ENCODE results near the gene TVP23C. TPM values are rescaled to one million over a fixed set of nuclear protein-coding genes. Genes with fewer than 3 reads are reported as not detected.
A peak's percentile ranks its signal among the peaks of the same experiment; 100 is the strongest.
"Not testable (repeated sequence)": the region's sequence is repeated elsewhere in the genome, so short reads cannot be mapped to it uniquely, and the experiment has no call there.

TVP23C gene
- 8.9 and 10.8 TPM in 2 replicates for total RNA-seq

DNA sequence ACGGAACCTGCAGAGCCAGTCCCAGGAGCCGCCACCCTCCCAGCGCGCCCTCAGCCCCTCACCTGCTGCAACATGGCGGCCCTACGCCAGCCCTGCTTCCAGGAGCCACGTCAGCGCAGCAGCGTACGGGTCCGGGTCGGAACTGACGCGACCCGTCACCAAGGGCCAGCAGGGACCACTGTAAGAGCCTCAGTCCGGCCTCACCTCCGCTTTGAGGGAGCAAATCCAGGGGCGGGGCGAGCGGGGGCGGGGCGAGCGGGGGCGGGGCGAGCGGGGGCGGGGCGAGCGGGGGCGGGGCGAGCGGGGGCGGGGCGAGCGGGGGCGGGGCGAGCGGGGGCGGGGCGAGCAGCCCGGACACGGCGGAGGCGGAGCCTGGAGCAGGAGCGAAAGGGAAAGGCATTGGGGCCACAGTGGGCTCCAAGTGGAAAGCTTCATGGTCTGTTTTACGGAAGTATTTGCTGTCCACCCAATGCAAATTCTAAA lies at the start of gene TVP23C:
TSS of gene TVP23C (minus strand) at position 109 of the 483 bp plus-strand sequence. CDS start at position 74, 35 bp downstream.
- Mint-ChIP-seq H3K4me3 (peak within 1 kb of the TSS; percentile 98), H3K27ac (peak within 1 kb of the TSS; percentile 97)
- H3K36me3 Mint-ChIP-seq (ENCODE audit: low read depth); intact Hi-C loops (cut with micrococcal nuclease); H3K27me3 Mint-ChIP-seq (ENCODE audit: insufficient read depth); H3K9me3 Mint-ChIP-seq; H3K4me1 Mint-ChIP-seq (ENCODE audit: low read depth): not testable (repeated sequence)
- peak; percentile 66 for DNase-seq (ENCODE audit: low spot score)

DNA sequence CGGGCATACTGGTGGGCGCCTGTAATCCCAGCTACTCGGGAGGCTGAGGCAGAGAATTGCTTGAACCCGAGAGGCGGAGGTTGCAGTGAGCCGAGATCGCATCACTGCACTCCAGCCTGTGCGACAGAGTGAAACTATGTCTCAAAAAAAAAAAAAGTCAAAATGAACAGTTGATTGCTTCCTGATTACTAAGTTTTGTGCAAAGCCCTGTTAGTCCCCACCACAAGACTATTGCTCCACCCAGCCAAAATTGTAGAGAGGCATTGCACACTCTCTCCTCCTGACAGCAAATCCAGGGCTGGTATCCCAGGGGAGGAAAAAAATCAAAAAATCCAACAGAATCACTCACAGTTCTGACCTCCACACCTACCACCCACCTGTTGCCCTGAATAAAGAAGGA lies 29.7 kb upstream of the TVP23C start:
- H3K9me3 Mint-ChIP-seq; H3K4me3 Mint-ChIP-seq; DNase-seq (ENCODE audit: low spot score); H3K36me3 Mint-ChIP-seq (ENCODE audit: low read depth); H3K27ac Mint-ChIP-seq; intact Hi-C loops (cut with micrococcal nuclease); H3K27me3 Mint-ChIP-seq (ENCODE audit: insufficient read depth): not testable (repeated sequence)
- H3K4me1 Mint-ChIP-seq (ENCODE audit: low read depth), result peaks cover 30% of the 10 kb centered on the region

DNA sequence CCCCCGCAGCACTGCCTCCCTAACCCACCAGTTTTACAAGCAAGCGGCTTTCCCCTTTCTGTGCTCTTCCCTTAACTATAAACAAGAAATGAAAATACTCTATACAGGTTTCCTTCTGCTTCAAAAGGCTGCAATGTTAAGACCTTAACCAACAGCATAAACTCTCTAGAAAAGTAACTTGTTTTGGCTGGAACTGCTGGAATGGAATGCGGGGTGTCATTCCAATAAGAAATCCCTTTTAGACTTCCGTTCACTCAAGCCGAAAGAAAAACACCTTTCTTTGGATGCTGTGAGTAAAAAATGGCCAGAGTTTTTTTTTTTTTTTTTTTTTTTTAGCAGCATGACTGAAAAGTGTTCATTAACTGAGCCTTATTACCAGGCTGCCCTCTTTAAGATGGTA lies 28.7 kb upstream of the TVP23C start:
- DNase-seq (ENCODE audit: low spot score); H3K27ac Mint-ChIP-seq; H3K36me3 Mint-ChIP-seq (ENCODE audit: low read depth); H3K9me3 Mint-ChIP-seq; H3K4me3 Mint-ChIP-seq; intact Hi-C loops (cut with micrococcal nuclease); H3K27me3 Mint-ChIP-seq (ENCODE audit: insufficient read depth): not testable (repeated sequence)
- H3K4me1 Mint-ChIP-seq (ENCODE audit: low read depth), result peaks cover 37% of the 10 kb centered on the region

DNA sequence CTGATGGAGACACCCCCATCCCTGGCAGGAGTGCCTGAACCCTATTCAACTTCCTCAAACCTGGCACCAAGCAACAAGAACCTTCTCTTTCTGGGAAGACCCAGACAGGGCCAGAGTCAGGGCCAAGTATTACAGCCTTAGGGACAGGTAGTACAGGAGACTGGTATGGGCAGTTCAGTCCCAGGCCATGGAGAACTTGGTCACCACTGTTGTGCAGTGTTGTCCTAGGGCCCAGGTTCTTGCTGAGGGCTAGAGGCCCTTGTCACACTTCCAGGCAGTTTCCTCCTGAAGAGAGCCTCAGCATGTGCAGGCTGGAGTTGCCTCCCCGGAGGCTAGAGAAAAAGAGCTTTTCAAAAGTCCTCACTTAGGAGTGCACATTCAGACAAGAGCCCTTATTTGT lies 27.6 kb upstream of the TVP23C start:
- H3K36me3 Mint-ChIP-seq (ENCODE audit: low read depth); H3K4me3 Mint-ChIP-seq; H3K9me3 Mint-ChIP-seq; DNase-seq (ENCODE audit: low spot score); H3K27ac Mint-ChIP-seq; H3K27me3 Mint-ChIP-seq (ENCODE audit: insufficient read depth); intact Hi-C loops (cut with micrococcal nuclease): not testable (repeated sequence)
- H3K4me1 Mint-ChIP-seq (ENCODE audit: low read depth), result peaks cover 45% of the 10 kb centered on the region

DNA sequence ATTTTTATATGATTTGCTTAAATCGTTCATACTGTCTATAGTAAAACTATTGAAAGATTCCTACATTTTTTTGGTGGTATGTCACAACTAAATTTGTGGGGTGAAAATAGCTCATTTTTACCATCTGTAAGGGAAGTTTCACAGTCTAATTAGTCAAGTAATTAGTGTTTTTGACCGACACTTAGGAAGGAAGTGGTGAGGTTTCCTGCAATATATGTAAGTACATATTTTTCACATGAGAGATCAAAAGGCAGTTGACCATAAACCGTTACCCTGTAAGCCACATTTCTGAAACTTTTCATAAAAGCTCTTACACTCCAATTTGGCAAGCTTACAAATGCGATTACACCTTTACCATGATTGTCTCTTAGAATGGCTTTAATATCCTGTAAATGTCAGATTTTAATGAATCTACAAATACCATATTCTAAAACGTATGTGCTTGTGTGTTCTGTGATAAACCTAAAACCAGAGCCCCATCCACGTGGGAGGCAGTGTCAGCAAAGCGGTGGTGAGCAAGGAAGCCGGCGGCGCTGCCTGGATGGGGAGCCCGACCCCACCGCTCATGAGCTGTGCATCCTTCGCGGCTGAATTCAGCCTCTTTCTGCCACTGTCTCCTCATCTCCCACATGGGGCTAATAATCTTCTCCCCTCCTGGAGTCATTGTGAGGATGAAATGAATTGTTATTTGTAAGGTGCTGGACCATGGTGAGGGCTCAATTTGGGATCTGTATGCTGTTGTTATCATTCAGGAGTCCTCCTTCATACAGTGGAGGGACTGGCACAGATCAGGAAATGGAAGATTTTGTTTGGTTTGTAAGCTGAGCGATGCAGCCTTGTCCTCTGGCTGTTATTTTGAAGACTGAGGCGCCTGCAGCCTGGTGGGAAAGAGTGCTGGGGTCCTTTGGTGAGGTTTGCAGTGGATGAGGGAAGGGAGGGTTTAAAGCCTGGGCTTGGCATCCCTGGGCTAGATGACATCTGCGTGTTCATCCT lies 26.6 kb upstream of the TVP23C start:
- H3K36me3 Mint-ChIP-seq (ENCODE audit: low read depth); intact Hi-C loops (cut with micrococcal nuclease); H3K27me3 Mint-ChIP-seq (ENCODE audit: insufficient read depth); H3K9me3 Mint-ChIP-seq: not testable (repeated sequence)
- peak; percentile 2 for DNase-seq (ENCODE audit: low spot score)
- H3K4me1 Mint-ChIP-seq (ENCODE audit: low read depth), result peaks cover 45% of the 10 kb centered on the region
- H3K4me3 Mint-ChIP-seq, result peak overlapping the region; percentile 6
- peak overlapping the region; percentile 35 for H3K27ac Mint-ChIP-seq

DNA sequence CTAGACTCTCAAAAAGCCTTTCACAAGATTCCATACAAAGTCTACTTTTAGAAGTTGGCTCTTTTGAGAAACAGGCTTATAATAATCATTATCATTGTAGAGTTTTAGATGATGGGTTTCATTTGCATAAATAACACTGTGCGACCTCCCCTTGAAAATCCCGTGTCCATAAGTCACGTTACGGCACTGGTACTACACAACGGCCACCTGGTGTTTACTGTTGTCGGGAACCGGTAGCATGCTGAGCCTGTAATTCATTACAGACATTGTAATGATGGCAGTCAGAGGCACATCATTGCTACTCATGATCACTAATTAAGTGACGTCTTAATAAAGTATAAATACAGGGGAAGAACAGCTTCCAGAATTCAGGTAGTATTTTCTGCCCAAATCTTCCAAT lies 24.7 kb upstream of the TVP23C start:
- H3K4me3 Mint-ChIP-seq; intact Hi-C loops (cut with micrococcal nuclease); H3K27ac Mint-ChIP-seq; H3K36me3 Mint-ChIP-seq (ENCODE audit: low read depth); H3K9me3 Mint-ChIP-seq; DNase-seq (ENCODE audit: low spot score); H3K27me3 Mint-ChIP-seq (ENCODE audit: insufficient read depth): not testable (repeated sequence)
- H3K4me1 Mint-ChIP-seq (ENCODE audit: low read depth), result peaks cover 45% of the 10 kb centered on the region

DNA sequence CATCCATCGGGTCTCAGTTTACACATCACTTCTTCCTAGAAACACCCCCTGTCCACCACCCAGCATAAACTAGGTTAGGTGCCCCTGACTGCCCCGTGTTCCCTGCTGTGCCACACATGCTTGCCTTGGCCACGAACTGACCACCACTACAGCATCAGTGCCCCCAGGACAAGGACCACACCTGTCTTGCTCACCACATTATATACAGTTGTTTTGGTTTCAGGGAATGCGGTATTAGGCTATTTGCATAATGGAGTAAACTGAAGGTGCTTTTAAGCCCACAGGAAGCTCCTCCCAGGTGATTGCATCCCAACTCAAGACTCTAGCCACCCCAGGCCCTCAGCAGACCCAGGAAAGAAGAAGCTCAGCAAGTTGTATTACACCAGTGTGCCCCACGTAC lies 20.0 kb upstream of the TVP23C start:
- DNase-seq (ENCODE audit: low spot score); H3K27me3 Mint-ChIP-seq (ENCODE audit: insufficient read depth); H3K4me3 Mint-ChIP-seq; H3K9me3 Mint-ChIP-seq; H3K27ac Mint-ChIP-seq; intact Hi-C loops (cut with micrococcal nuclease): not testable (repeated sequence)
- Mint-ChIP-seq H3K4me1 (ENCODE audit: low read depth) (peaks cover 18% of the 10 kb centered on the region), H3K36me3 (ENCODE audit: low read depth) (peaks cover 11% of the 10 kb centered on the region)

DNA sequence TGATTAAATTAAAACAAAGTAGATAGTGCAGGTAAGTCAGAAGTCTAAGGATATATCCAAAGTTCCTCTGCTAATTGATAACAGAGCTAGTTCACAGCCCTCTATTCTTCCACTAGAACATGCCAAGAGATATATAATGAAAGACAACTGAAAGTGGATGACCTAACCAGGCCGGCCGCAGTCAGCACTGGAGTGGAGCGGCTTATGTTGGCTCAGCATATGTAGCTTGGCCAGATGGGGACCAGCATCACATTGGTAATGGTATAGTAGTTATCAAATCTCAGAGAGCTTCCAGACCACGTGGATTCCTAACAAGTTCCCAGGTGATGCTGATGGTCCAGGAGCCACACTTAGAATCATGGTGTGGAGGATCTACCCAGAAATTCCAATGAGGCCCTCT lies 18.2 kb upstream of the TVP23C start:
- H3K4me1 Mint-ChIP-seq (ENCODE audit: low read depth); H3K36me3 Mint-ChIP-seq (ENCODE audit: low read depth); H3K9me3 Mint-ChIP-seq; H3K4me3 Mint-ChIP-seq; H3K27me3 Mint-ChIP-seq (ENCODE audit: insufficient read depth); intact Hi-C loops (cut with micrococcal nuclease); DNase-seq (ENCODE audit: low spot score); H3K27ac Mint-ChIP-seq: not testable (repeated sequence)

DNA sequence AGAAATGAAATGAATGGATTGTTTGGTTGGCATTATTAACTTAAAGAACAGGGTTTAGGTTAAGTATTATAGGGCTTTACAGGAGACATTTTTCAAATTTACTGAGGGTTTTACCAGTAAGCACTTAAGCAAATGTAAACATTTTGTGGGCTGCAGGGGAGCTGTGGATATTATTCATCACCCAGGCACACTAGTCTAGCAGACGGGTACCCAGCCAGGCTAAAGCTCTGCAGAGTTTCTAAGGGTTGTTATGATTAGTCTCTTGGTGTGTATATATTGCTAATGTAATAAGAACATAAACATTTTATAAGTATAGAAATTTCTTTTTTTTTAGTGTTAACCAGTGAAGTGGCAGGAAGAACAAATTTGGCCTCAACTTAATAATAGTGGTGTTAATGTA lies 13.6 kb upstream of the TVP23C start:
- H3K27ac Mint-ChIP-seq; H3K4me3 Mint-ChIP-seq; H3K36me3 Mint-ChIP-seq (ENCODE audit: low read depth); intact Hi-C loops (cut with micrococcal nuclease); DNase-seq (ENCODE audit: low spot score); H3K9me3 Mint-ChIP-seq; H3K4me1 Mint-ChIP-seq (ENCODE audit: low read depth): not testable (repeated sequence)
- peaks cover 14% of the 10 kb centered on the region for H3K27me3 Mint-ChIP-seq (ENCODE audit: insufficient read depth)

DNA sequence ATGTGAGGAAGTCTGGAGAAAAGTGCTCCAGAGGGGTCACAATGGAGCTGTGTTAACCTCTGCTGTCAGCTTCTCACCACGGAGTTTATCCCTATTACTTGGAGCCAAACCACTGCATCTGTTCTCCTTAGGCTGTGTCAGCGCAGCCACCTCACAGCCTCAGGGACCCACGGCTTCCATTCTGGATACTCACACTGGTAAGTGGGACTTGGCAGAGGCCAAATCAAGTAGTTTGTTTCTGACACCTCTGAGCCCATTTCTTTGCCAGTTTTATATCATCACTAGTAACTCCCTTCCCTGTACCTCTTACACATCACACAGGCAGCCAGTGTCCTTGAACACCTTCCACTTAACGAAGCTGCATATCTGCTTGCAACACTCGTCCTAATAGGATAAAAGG lies 11.4 kb upstream of the TVP23C start:
- H3K9me3 Mint-ChIP-seq; H3K27me3 Mint-ChIP-seq (ENCODE audit: insufficient read depth); H3K4me3 Mint-ChIP-seq; intact Hi-C loops (cut with micrococcal nuclease); H3K36me3 Mint-ChIP-seq (ENCODE audit: low read depth); DNase-seq (ENCODE audit: low spot score); H3K27ac Mint-ChIP-seq; H3K4me1 Mint-ChIP-seq (ENCODE audit: low read depth): not testable (repeated sequence)

DNA sequence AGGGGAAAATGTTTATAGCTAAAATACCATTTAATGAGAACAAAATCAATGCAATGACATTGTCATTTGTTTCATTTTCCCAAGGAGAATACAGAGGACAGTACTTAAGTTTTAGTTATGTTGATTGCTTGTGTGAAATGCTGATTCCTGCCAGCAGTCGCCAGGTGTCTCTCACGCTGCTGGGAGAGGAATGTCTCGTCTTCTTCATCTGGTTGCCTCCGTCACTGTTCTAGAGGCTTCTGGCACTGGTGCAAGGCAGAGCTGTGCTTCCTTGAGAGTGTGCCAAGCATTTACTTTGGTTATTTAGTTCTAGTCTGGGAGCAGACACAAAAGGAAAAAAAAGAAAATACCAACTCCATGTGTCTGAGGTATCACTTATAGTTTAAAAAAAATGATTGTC lies 10.6 kb upstream of the TVP23C start:
- H3K27ac Mint-ChIP-seq; H3K9me3 Mint-ChIP-seq; H3K36me3 Mint-ChIP-seq (ENCODE audit: low read depth); H3K27me3 Mint-ChIP-seq (ENCODE audit: insufficient read depth); DNase-seq (ENCODE audit: low spot score); intact Hi-C loops (cut with micrococcal nuclease); H3K4me1 Mint-ChIP-seq (ENCODE audit: low read depth); H3K4me3 Mint-ChIP-seq: not testable (repeated sequence)

DNA sequence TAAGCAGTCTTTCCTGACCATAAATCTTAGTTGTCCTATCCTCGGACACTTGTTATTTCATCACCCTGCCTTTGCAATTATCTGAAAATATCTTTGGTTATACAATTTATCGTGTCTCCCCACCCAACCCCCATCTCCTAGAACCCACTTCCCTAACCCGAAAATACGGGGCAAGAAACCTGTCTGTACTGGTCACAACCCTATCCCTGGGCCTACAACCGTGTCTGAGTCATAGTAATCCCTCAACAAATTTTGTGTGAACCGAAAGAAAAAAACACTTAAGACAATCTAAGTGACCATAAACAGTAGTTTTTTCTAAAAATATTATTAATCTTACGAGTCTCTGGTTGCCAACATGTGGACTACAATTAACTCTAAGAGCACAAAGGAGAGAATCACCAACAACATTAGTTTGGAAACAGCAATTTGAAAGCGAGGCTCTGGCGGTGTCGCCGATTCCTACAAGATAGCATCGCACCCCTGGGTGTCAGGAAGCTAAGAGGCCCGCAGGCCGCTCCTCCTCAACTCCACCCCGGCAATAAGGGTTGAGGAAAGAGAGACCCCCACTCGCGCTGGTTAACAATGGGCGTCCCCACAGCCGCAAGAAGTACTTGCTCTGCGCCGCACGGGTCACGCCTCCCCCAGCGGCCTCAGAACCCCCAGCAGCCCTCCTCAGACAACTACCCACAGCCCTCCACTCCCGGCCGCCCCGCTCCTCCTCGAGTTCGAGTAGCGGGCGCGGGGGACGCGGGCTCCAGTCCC lies 489 bp downstream of the TVP23C start:
- not testable (repeated sequence) for H3K9me3 Mint-ChIP-seq; H3K4me1 Mint-ChIP-seq (ENCODE audit: low read depth)

DNA sequence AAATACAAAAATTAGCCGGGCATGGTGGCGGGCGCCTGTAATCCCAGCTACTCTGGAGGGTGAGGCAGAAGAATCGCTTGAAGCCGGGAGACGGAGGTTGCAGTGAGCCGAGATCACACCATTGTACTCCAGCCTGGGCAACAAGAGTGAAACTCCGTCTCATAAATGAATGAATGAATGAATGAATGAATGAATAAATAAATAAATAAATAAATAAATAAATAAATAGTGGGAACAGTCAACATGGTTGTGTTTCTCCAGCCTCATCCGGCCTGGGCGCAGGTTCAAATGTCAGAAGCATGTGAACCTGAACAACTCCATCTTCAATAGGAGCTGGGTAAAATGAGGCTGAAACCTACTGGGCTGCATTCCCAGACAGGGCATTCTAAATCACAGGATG lies 1.8 kb downstream of the TVP23C start:
- intact Hi-C loops (cut with micrococcal nuclease); H3K36me3 Mint-ChIP-seq (ENCODE audit: low read depth); H3K27me3 Mint-ChIP-seq (ENCODE audit: insufficient read depth); H3K4me3 Mint-ChIP-seq; DNase-seq (ENCODE audit: low spot score); H3K27ac Mint-ChIP-seq; H3K4me1 Mint-ChIP-seq (ENCODE audit: low read depth); H3K9me3 Mint-ChIP-seq: not testable (repeated sequence)

More for the DNA sequence above, 489 bp downstream of the TVP23C start:
- DNase-seq (ENCODE audit: low spot score); H3K36me3 Mint-ChIP-seq (ENCODE audit: low read depth); intact Hi-C loops (cut with micrococcal nuclease); H3K27me3 Mint-ChIP-seq (ENCODE audit: insufficient read depth): not testable (repeated sequence)
- Mint-ChIP-seq H3K4me3 (peak overlapping the region; percentile 98), H3K27ac (peak overlapping the region; percentile 97)

Data from activated T-helper 1 cell treated with anti-CD3 and anti-CD28 coated beads, Interleukin-12 subunit alpha, Interleukin-12 subunit beta, Interleukin-2, Interleukin-4 antibody, amounts not matched to agents 30 ng/mL and 10 ng/mL and 1 ng/mL, durations not matched to agents 14 hours and 24 hours and 36 hours (primary cell).